ENCODE data around the gene IRX5. TPM values are rescaled to one million over a fixed set of nuclear protein-coding genes. Genes with fewer than 3 reads are reported as not detected.

The IRX5 gene
- total RNA-seq, 2 experiments from 2014 or later: not detected

DNA sequence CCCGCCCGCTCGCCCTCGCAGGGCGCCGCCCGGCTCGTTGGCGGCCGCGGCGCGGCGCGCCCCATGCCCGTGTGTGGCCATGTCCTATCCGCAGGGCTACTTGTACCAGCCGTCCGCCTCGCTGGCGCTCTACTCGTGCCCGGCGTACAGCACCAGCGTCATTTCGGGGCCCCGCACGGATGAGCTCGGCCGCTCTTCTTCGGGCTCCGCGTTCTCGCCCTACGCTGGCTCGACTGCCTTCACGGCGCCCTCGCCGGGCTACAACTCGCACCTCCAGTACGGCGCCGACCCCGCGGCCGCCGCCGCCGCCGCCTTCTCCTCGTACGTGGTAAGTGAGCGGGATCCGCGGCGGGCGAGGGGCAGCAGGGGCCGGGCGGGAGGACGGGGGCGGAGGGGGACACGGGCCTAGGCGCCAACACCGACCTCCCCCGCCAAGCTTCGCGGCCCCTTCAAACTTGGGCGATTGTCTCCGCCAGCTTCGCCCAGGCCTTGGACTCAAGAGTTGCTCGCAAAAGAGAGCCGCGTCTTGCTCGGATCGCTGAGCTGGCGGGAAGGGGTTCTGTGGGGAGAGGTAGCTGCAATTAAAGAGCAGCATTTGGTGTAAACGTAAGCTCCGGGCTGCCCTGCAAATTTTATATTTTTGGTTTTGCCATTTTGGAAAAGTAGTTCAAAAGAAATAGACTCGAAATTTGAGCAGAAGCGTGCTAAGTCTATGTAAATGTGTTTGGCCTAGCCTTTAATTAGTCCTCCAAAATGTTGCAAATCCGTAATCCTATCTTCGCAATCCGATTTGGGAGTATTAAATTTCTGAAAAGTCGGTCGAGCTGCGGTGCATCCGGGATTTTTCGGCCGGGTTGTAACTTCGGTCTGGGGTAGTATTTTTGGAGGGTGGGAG lies 702 bp downstream of the IRX5 start:
- TF ChIP-seq, protein P1, sequence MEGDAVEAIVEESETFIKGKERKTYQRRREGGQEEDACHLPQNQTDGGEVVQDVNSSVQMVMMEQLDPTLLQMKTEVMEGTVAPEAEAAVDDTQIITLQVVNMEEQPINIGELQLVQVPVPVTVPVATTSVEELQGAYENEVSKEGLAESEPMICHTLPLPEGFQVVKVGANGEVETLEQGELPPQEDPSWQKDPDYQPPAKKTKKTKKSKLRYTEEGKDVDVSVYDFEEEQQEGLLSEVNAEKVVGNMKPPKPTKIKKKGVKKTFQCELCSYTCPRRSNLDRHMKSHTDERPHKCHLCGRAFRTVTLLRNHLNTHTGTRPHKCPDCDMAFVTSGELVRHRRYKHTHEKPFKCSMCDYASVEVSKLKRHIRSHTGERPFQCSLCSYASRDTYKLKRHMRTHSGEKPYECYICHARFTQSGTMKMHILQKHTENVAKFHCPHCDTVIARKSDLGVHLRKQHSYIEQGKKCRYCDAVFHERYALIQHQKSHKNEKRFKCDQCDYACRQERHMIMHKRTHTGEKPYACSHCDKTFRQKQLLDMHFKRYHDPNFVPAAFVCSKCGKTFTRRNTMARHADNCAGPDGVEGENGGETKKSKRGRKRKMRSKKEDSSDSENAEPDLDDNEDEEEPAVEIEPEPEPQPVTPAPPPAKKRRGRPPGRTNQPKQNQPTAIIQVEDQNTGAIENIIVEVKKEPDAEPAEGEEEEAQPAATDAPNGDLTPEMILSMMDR (IDR thresholded peaks at IDR 0.05): no peak
- peaks cover 42% of the 10 kb centered on the region for H3K4me1 Mint-ChIP-seq (ENCODE audit: low read depth)
- H3K27ac Mint-ChIP-seq: no peak overlapping the region
- H3K36me3 Mint-ChIP-seq (ENCODE audit: low read depth): peaks cover 7% of the 10 kb centered on the region
- CTCF ChIA-PET: no interaction called here
- Histone ChIP-seq H3K9me3 (ENCODE audit: control insufficient read depth in 1 of 2, insufficient read depth in 1 of 2, low read length in 2 of 2) (peaks cover 9 to 55% of the 10 kb centered on the region in 2 experiments), H3K36me3 (ENCODE audit: insufficient read depth, low read length) (no peaks in the 10 kb centered on the region), H3K27me3 (ENCODE audit: control insufficient read depth in 1 of 2, insufficient read depth in 2 of 2, low read length in 2 of 2) (peaks cover 60 to 79% of the 10 kb centered on the region in 2 experiments), H3K4me3 (ENCODE audit: low read length) (no peak overlapping the region), H3K4me1 (ENCODE audit: insufficient read depth, low read length) (peaks cover 49% of the 10 kb centered on the region), H3K27ac (ENCODE audit: low read depth in 1 of 2, low read length in 2 of 2) (no peak overlapping the region)
- DNase-seq (peak in 2 of 14 experiments; percentile 32 to 39), ATAC-seq (ENCODE audit: poor library complexity) (no peak)
- H3K27me3 Mint-ChIP-seq: peaks cover 79% of the 10 kb centered on the region
- POLR2A ChIA-PET: no interaction called here
- peak overlapping the region; percentile 71 for H3K4me3 Mint-ChIP-seq
- peaks cover 2% of the 10 kb centered on the region for H3K9me3 Mint-ChIP-seq
- intact Hi-C loops (cut with DNase I, micrococcal nuclease): loop anchor here in 1 of 2 experiments (10.0 kb wide), 2 partner anchors 1387 to 1497 kb away; partner anchors contain the start of gene RBL2

DNA sequence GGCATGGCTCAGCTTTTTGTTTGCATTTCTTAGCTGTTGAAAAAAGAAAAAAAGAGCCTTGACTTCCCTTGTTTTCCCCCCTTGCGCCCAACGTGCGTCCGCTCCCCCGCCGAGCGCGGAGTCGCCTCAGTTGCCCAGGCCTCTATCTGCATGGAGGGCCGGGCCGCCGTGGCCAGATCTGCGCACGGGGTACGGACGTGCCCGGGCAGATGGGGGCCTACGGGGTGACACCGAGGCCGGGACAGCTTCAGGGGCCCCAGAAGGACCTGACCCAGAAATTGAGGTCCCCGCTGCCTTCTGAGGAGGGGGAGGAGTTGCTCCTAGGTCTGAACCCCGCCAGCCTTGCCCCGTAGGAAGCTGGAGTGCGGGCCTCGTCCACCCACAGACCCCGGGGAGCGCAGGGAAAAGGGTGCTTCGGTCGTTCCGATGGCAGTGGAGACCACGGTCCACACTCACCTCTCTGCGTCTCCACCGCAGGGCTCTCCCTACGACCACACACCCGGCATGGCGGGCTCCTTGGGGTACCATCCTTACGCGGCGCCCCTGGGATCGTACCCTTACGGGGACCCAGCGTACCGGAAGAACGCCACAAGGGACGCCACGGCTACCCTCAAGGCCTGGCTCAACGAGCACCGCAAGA lies 1.5 kb downstream of the IRX5 start:
- Histone ChIP-seq H3K27me3 (ENCODE audit: control insufficient read depth in 1 of 2, insufficient read depth in 2 of 2, low read length in 2 of 2) (peaks cover 63 to 79% of the 10 kb centered on the region in 2 experiments), H3K36me3 (ENCODE audit: insufficient read depth, low read length) (no peaks in the 10 kb centered on the region), H3K4me1 (ENCODE audit: insufficient read depth, low read length) (peaks cover 57% of the 10 kb centered on the region), H3K4me3 (ENCODE audit: low read length) (no peak overlapping the region), H3K9me3 (ENCODE audit: control insufficient read depth in 1 of 2, insufficient read depth in 1 of 2, low read length in 2 of 2) (peaks cover 7 to 63% of the 10 kb centered on the region in 2 experiments), H3K27ac (ENCODE audit: low read depth in 1 of 2, low read length in 2 of 2) (no peak overlapping the region)
- Mint-ChIP-seq H3K9me3 (peaks cover 1% of the 10 kb centered on the region), H3K27me3 (peaks cover 79% of the 10 kb centered on the region), H3K4me3 (peak overlapping the region; percentile 71), H3K36me3 (ENCODE audit: low read depth) (peaks cover 7% of the 10 kb centered on the region), H3K4me1 (ENCODE audit: low read depth) (peaks cover 50% of the 10 kb centered on the region), H3K27ac (no peak overlapping the region)
- ATAC-seq (ENCODE audit: poor library complexity) (no peak), DNase-seq (no peak)
- intact Hi-C loops (cut with DNase I, micrococcal nuclease): loop anchor here in 1 of 2 experiments (10.0 kb wide), 2 partner anchors 1387 to 1497 kb away; partner anchors contain the start of gene RBL2
- CTCF ChIA-PET: no interaction called here
- TF ChIP-seq, protein P1 (IDR thresholded peaks at IDR 0.05): no peak
- POLR2A ChIA-PET: no interaction called here

DNA sequence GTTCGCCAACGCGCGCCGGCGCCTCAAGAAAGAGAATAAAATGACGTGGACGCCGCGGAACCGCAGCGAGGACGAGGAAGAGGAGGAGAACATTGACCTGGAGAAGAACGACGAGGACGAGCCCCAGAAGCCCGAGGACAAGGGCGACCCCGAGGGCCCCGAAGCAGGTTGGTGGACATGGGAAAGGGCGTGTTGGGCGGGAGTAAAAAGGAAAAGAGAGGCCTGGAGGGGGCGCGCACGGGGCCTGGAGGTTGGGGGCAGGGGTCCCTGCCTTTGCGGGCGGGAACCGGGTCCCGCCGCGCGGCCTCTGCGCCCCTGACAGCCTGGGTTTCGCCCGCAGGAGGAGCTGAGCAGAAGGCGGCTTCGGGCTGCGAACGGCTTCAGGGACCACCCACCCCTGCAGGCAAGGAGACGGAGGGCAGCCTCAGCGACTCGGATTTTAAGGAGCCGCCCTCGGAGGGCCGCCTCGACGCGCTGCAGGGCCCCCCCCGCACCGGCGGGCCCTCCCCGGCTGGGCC lies 2.1 kb downstream of the IRX5 start:
- ATAC-seq (ENCODE audit: poor library complexity) (no peak), DNase-seq (no peak)
- peaks cover 64 to 80% of the 10 kb centered on the region in 2 experiments for H3K27me3 ChIP-seq (ENCODE audit: control insufficient read depth in 1 of 2, insufficient read depth in 2 of 2, low read length in 2 of 2)
- CTCF ChIA-PET: no interaction called here
- Mint-ChIP-seq H3K27ac (no peak overlapping the region), H3K4me3 (peak overlapping the region; percentile 20), H3K9me3 (no peaks in the 10 kb centered on the region), H3K36me3 (ENCODE audit: low read depth) (peaks cover 7% of the 10 kb centered on the region), H3K27me3 (peaks cover 79% of the 10 kb centered on the region), H3K4me1 (ENCODE audit: low read depth) (peaks cover 50% of the 10 kb centered on the region)
- intact Hi-C loops (cut with DNase I, micrococcal nuclease): loop anchor here in 1 of 2 experiments (10.0 kb wide), 2 partner anchors 1388 to 1498 kb away; partner anchors contain the start of gene RBL2
- peaks cover under 1 to 69% of the 10 kb centered on the region in 2 experiments for H3K9me3 ChIP-seq (ENCODE audit: control insufficient read depth in 1 of 2, insufficient read depth in 1 of 2, low read length in 2 of 2)
- no peak overlapping the region for H3K4me3 ChIP-seq (ENCODE audit: low read length)
- H3K36me3 ChIP-seq (ENCODE audit: insufficient read depth, low read length): no peaks in the 10 kb centered on the region
- peaks cover 62% of the 10 kb centered on the region for H3K4me1 ChIP-seq (ENCODE audit: insufficient read depth, low read length)
- TF ChIP-seq, protein P1 (IDR thresholded peaks at IDR 0.05): no peak
- no peak overlapping the region for H3K27ac ChIP-seq (ENCODE audit: low read depth in 1 of 2, low read length in 2 of 2)
- POLR2A ChIA-PET: no interaction called here

All from CD4-positive, alpha-beta T cell (primary cell).